HG02981 (cell line): Measurements from ENCODE around the gene FOXQ1.
"Not testable (repeated sequence)": the region's sequence is repeated elsewhere in the genome, so short reads cannot be mapped to it uniquely, and the experiment has no call there.

Source experiments
- ATAC-seq: cut with Tn5 transposase; IDR thresholded peaks from one replicate; pipeline ENCODE4 v1.9.1; 2021; ENCODE audit warnings: mild to moderate bottlenecking, moderate library complexity; ENCODE audit not compliant: unreplicated experiment

FOXQ1 gene

GRCh38 chr6:1355068-1355467 is 43.2 kb downstream of the FOXQ1 start:
- ATAC-seq = not testable (repeated sequence)

GRCh38 chr6:1361717-1362116 is 49.8 kb downstream of the FOXQ1 start:
- not testable (repeated sequence) for ATAC-seq

DNA sequence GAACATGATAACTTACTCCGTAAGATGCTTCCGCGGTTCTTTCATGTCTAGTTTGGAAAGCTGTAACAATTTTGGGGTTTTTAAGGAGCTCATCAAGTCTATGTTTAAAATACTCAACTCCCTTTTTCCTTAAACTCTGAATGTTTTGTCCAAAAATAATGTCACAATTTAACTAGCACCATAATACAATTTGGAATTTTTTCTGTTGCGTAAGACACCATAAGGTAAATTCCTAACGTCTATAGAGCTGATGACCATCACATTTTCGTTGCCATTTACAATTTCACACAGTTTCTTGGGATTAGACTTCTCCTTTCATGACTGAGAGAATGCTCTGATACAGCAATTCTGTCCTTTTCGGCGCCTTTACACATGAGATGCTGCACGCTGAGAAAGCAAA is 50.7 kb downstream of the FOXQ1 start:
- no peak for ATAC-seq

DNA sequence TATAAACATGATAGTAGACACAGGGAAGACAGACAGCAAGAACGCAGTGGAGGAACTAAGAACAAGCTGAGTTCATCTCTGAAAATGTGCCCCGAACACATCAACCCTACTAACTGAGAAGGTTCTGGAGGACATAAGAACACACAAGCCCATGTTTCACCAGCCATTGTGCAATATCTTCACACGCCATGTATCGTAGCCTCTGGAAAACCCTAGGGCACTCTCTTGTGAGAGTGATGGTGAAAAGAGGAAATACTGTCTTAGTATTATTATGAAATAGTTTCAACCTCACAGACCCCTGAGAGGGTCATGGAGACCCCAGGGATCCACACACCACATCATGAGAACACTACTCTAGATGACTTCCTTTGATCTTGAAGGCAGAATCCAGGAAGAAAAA is 51.4 kb downstream of the FOXQ1 start:
- no peak for ATAC-seq

GRCh38 chr6:1363729-1364572 is 52.1 kb downstream of the FOXQ1 start:
- no peak for ATAC-seq
